GM12878 (cell line): Measurements from ENCODE around the gene ZNF146. TPM values are rescaled to one million over a fixed set of nuclear protein-coding genes. Genes with fewer than 3 reads are reported as not detected.

Experiments used
- ATAC-seq: fragments of 200-7000 bp; cut with Tn5 transposase; 3 replicates; pipeline ENCODE4 v1.9.1; 2020; ENCODE audit warnings: mild to moderate bottlenecking, moderate library complexity
- BruUV-seq: library from RNA; stranded (reverse); fragments of 400-500 nt; replicated peaks from 2 replicates; lab custom pipeline; 2021; lab: Mats Ljungman, UMichigan
- CTCF ChIA-PET: fragments of 300-600 bp; sonication (Branson Sonifier 250); formaldehyde crosslinking; extraction: SDS; loops from one replicate; lab custom pipeline; 2021; ENCODE audit warnings: inconsistent platforms; lab: Yijun Ruan, JAX
- POLR2A ChIA-PET: fragments of 350-600 bp; formaldehyde crosslinking; extraction: SDS; loops from one replicate; lab custom pipeline; 2021; ENCODE audit warnings: inconsistent platforms; lab: Charles Lee
- RAD21 ChIA-PET: fragments of 300-600 bp; sonication (Branson Sonifier 250); formaldehyde crosslinking; loops from one replicate; lab custom pipeline; 2023; ENCODE audit warnings: antibody characterized with exemption; ENCODE audit not compliant: unreplicated experiment; lab: Charles Lee
- SMC1A ChIA-PET: fragments of 300-600 bp; sonication (Branson Sonifier 250); formaldehyde crosslinking; loops from one replicate; lab custom pipeline; 2023; ENCODE audit not compliant: unreplicated experiment, uncharacterized antibody; lab: Charles Lee
- DNase-seq: peaks from one replicate; pipeline ENCODE4 v3.0.0-alpha.2; 2011; ENCODE audit warnings: low read depth, low spot score
- FAIRE-seq: peaks from 3 replicates; lab custom pipeline; 2011; peaks lifted over from hg19 to GRCh38; lab: Jason Lieb, UNC
- H2AFZ ChIP-seq: 2 replicates; pipeline ENCODE4 v1.6.0; 2011; ENCODE audit warnings: low read depth, low read length, control low read depth; ENCODE audit not compliant: control insufficient read depth
- H3K27ac ChIP-seq: 2 replicates; pipeline ENCODE4 v1.5.1; 2011; ENCODE audit warnings: control low read depth; ENCODE audit not compliant: control insufficient read depth, insufficient read depth
- H3K27me3 ChIP-seq, 2 experiments: replicated peaks in 1 of 2; 2 replicates each; pipeline versions ENCODE4 v1.6.0 to v1.6.1; 2011; ENCODE audit warnings: low read length in 1 of 2; ENCODE audit not compliant: control insufficient read depth in 2 of 2, insufficient read depth in 2 of 2
- H3K36me3 ChIP-seq, 2 experiments: 2 replicates each; pipeline ENCODE4 v1.5.1; 2011; ENCODE audit warnings: low read length in 1 of 2; ENCODE audit not compliant: control insufficient read depth in 2 of 2, insufficient read depth in 2 of 2
- H3K4me1 ChIP-seq: 2 replicates; pipeline ENCODE4 v1.6.1; 2011; ENCODE audit warnings: mild to moderate bottlenecking, low read length, moderate library complexity, mixed read lengths; ENCODE audit not compliant: control insufficient read depth, insufficient read depth
- H3K4me2 ChIP-seq: 2 replicates; pipeline ENCODE4 v1.6.0; 2011; ENCODE audit warnings: control low read depth; ENCODE audit not compliant: control insufficient read depth, insufficient read depth
- H3K4me3 ChIP-seq: fragments of 200-600 bp; sonication (generic); 2 replicates; pipeline ENCODE4 v1.5.1; 2016
- H3K79me2 ChIP-seq: 2 replicates; pipeline ENCODE4 v1.6.0; 2011; ENCODE audit warnings: low read length; ENCODE audit not compliant: control insufficient read depth, insufficient read depth
- H3K9ac ChIP-seq: 2 replicates; pipeline ENCODE4 v1.8.0; 2011; ENCODE audit warnings: low read length, control low read depth, mixed read lengths; ENCODE audit not compliant: control insufficient read depth, insufficient read depth
- H3K9me3 ChIP-seq: replicated peaks from 3 replicates; pipeline ENCODE4 v1.5.1; 2011; ENCODE audit warnings: mild to moderate bottlenecking, low read length; ENCODE audit not compliant: control insufficient read depth, insufficient read depth
- H4K20me1 ChIP-seq: 2 replicates; pipeline ENCODE4 v1.6.0; 2011; ENCODE audit not compliant: control insufficient read depth, insufficient read depth
- CHD2 ChIP-seq: IDR thresholded peaks from 2 replicates; pipeline ENCODE4 v1.6.1; 2011; ENCODE audit warnings: low read depth, low read length, improper control_type of control experiment, borderline replicate concordance
- FOS ChIP-seq: IDR thresholded peaks from 3 replicates; pipeline ENCODE4 v1.6.1; 2011; ENCODE audit warnings: borderline replicate concordance; ENCODE audit not compliant: insufficient read length; ENCODE audit errors: extremely low read depth
- HDGF ChIP-seq: fragments of 450-650 bp; IDR thresholded peaks from 2 replicates; pipeline ENCODE4 v1.6.1; 2016; ENCODE audit warnings: antibody characterized with exemption
- KDM1A ChIP-seq: fragments of 200-600 bp; sonication (generic); IDR thresholded peaks from 2 replicates; pipeline ENCODE4 v1.6.1; 2016; ENCODE audit warnings: borderline replicate concordance
- SMC3 ChIP-seq: IDR thresholded peaks from 2 replicates; pipeline ENCODE4 v1.6.1; 2011; ENCODE audit warnings: low read length, improper control_type of control experiment, borderline replicate concordance
- WGBS: methylation state at CpG from one replicate; pipeline ENCODE4 v1.1.6; 2016; ENCODE audit warnings: low lambda C conversion rate; ENCODE audit not compliant: insufficient replicate concordance, insufficient coverage; ENCODE audit errors: missing lambda C conversion rate; 5-methylcytosine and 5-hydroxymethylcytosine counted together
- in situ Hi-C: fragments of 300-500 bp; cut with MboI; formaldehyde crosslinking; loops from 9 replicates; pipeline ENCODE4 v1.14.3; 2018; ENCODE audit warnings: mixed read lengths
- intact Hi-C: fragments of 100-400 bp; cut with micrococcal nuclease; formaldehyde crosslinking; loops from one replicate; pipeline ENCODE4 v1.14.2; 2022; ENCODE audit not compliant: unreplicated experiment
- polyA plus RNA-seq, 11 experiments: library from polyadenylated mRNA; depleted of rRNA in 4 of 11; unstranded in 6 of 11; stranded (reverse) in 5 of 11; fragments of >200 nt; fragmentation: Nextera tagmentation in 4 of 11; fragmentation: Illumina TruSeq in 1 of 11; extraction: Ambion mirVana in 4 of 11; extraction: Trizol in 1 of 11; gene quantifications; 1 replicate in 1 of 11; 2 replicates in 10 of 11; pipeline versions ENCODE4 v1.2.1 to v1.2.3, GENCODE V29; 2011 to 2016; ENCODE audit warnings: inconsistent platforms in 2 of 11, missing spikeins in 2 of 11, low read depth in 1 of 11
- total RNA-seq, 4 experiments: library from RNA; depleted of rRNA in 3 of 4; stranded (reverse); fragments of >200 nt in 3 of 4; fragmentation: Illumina TruSeq in 1 of 4; extraction: Trizol in 1 of 4; gene quantifications; 2 replicates each; pipeline versions ENCODE4 v1.2.1 to v1.2.3, GENCODE V29; 2013 to 2021
- TF ChIP-seq, protein P1 (sequence below): IDR thresholded peaks from 2 replicates; pipeline ENCODE4 v1.6.1; 2011; ENCODE audit warnings: mild to moderate bottlenecking, low read depth, low read length, moderate library complexity; ENCODE audit not compliant: insufficient replicate concordance

ZNF146 gene
- total and polyA plus RNA-seq, 10 of the 15 experiments (the other 5 are each of a cell fraction or from before 2014, with no cell fraction given) = 20.0 to 115 (median 71.2) TPM

DNA sequence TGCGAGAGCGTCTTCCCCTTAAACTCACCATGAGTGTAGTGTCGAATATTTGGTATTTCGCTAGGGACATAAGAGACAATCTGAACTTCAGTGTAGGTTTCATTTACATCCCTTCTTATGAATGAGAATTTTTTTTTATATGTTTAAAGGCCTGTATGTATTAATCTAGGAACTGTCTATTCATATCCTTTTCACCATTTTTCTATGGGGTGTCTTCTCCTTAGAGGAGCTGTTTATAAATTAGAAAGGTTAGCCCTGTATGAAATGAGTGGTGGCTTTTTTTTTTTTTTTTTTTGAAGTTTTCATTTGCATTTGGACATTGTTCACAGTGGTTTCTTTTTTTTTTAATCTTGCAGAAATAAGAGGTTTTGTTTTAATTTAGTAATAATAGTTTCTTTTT, 7.6 kb downstream of the ZNF146 start:
- ATAC-seq = no peak
- TF ChIP-seq KDM1A (no peak), CHD2 (no peak), SMC3 (no peak), FOS (no peak), HDGF (no peak)
- TF ChIP-seq, protein P1, sequence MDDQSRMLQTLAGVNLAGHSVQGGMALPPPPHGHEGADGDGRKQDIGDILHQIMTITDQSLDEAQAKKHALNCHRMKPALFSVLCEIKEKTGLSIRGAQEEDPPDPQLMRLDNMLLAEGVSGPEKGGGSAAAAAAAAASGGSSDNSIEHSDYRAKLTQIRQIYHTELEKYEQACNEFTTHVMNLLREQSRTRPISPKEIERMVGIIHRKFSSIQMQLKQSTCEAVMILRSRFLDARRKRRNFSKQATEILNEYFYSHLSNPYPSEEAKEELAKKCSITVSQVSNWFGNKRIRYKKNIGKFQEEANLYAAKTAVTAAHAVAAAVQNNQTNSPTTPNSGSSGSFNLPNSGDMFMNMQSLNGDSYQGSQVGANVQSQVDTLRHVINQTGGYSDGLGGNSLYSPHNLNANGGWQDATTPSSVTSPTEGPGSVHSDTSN = no peak
- intact Hi-C loops (no loop called here), in situ Hi-C loops (no loop called here)
- H3K9me3 ChIP-seq = peaks cover 18% of the 10 kb centered on the region
- 96% methylated on average over 4 of the region's 4 CpGs for WGBS
- FAIRE-seq = no peak
- H3K4me1 ChIP-seq = no peaks in the 10 kb centered on the region
- no peak overlapping the region for H2AFZ ChIP-seq
- ChIA-PET CTCF (interaction anchor here (1.1 kb wide), 1 partner anchor 94 kb away, joined by 3 read pairs; no protein-coding TSS in a partner anchor), RAD21 (no interaction called here), SMC1A (interaction anchor here (1.0 kb wide), 1 partner anchor 14 kb away, joined by 3 read pairs; no protein-coding TSS in a partner anchor), POLR2A (no interaction called here)
- H3K79me2 ChIP-seq = peaks cover 48% of the 10 kb centered on the region
- no peaks in the 10 kb centered on the region for H3K27me3 ChIP-seq
- no peak overlapping the region for H3K9ac ChIP-seq
- BruUV-seq = no TSS peak
- no peak overlapping the region for H3K27ac ChIP-seq
- no peak overlapping the region for H3K4me2 ChIP-seq
- H3K4me3 ChIP-seq = no peak overlapping the region
- H4K20me1 ChIP-seq = no peaks in the 10 kb centered on the region
- H3K36me3 ChIP-seq = peaks cover 5 to 41% of the 10 kb centered on the region in 2 experiments
- no peak for DNase-seq
